ENCODE measurements around the gene TPRKB.

DNA sequence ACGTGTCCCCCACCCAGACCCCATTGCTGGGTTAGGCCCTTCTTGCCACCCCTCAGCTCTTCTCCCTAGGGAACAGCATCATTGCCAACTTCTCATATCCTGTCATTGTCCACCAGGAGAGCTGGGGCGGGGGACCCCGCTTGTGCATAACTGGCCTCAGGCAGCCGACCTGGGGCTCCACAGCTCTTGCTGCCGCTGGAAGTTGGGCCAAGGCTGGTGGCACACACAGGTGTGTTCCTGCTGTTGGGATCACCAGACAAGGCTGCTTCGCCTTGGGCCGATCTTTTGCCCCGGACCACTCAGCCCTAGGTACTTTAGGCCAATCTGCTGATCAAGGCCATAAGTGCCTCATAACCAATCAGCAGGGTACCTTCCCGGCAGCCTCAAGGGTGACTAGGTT is 28.6 kb downstream of the TPRKB start:
- TF ChIP-seq, protein P1, sequence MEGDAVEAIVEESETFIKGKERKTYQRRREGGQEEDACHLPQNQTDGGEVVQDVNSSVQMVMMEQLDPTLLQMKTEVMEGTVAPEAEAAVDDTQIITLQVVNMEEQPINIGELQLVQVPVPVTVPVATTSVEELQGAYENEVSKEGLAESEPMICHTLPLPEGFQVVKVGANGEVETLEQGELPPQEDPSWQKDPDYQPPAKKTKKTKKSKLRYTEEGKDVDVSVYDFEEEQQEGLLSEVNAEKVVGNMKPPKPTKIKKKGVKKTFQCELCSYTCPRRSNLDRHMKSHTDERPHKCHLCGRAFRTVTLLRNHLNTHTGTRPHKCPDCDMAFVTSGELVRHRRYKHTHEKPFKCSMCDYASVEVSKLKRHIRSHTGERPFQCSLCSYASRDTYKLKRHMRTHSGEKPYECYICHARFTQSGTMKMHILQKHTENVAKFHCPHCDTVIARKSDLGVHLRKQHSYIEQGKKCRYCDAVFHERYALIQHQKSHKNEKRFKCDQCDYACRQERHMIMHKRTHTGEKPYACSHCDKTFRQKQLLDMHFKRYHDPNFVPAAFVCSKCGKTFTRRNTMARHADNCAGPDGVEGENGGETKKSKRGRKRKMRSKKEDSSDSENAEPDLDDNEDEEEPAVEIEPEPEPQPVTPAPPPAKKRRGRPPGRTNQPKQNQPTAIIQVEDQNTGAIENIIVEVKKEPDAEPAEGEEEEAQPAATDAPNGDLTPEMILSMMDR (conservative IDR thresholded peaks at IDR 0.05; ENCODE audit: low read length), result no peak
- TF ChIP-seq EZH2phosphoT487 (IDR thresholded peaks at IDR 0.05; ENCODE audit: borderline replicate concordance), result no peak

All from Loucy (cell line).